Hematopoietic multipotent progenitor cell (in vitro differentiated cells): ENCODE measurements around the gene GATA2. TPM values are rescaled to one million over a fixed set of nuclear protein-coding genes. Genes with fewer than 3 reads are reported as not detected.

Experiments
- DNase-seq, 3 donors: peaks; one replicate each; pipeline ENCODE4 v3.0.0-alpha.2; 2011 to 2015; ENCODE audit warnings: low read depth in 2 of 3, low spot score in 2 of 3
- total RNA-seq: library from RNA; depleted of rRNA; stranded (reverse); fragments of >200 nt; gene quantifications from one replicate; pipeline ENCODE4 v1.2.3, GENCODE V29; 2012

Gene GATA2
- total RNA-seq, 1 donor, result 211 TPM

DNA sequence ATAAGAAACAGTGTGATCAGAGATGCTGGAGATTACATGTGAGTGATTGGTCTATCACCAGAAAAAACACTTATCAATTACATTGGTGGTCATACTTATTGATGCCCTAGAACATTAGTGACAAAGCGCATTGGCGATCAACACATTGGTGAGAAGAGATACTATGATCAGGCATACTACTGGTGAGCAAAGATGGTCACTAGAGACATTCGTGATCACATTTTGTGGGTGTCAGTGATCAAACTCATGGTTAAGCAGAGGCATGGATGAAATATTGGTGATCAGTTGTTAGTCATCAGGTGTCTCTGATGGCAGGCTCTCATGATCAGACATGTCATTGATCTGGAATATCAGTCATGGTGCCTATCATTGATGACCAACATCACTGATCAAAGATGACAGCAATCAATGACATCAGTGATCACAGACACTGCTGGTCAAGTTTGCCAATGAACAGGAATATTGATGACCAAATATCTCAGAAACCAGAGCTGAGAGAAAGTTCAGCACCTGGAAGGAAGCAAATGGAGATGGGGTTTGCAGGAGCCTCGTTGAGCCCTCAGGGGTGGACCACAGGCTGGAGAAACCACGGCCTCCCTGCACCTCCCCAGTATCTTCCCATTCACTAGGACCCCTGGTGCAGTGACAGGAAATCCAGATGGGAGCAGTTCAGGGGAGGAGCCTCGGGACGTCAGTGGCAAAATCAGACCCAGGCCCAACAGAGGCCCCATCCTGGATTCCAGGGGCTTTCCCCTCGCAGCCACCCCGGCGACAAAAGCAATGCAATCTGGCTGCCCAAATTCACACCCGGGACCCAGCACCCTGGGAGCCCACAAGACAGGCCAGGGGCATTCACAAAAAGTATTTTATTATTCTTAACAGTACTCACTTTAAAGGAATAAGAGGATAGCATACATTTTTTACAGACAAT, 14.2 kb downstream of the GATA2 start:
- DNase-seq, result no peak

DNA sequence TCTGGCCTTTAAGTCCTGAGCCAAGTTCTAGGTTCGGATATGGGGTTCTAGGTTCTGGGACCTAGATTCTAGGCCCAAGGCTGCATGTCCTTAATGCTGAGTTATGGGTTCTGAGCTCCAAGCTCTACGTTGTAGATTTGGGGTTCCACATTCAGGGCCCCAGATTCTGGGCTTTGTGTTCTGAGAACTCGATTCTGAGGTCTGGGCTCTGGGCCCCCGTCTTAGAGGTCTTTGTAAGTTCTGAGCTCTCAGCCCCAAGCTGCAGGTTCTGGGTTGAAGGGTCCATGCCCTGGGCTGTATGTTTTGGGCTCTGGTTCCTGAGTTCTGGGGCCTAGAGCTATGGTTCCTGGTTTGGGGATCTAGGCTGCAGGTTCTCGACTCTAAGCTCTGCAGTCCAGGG, 16.3 kb downstream of the GATA2 start:
- DNase-seq, result no peak

DNA sequence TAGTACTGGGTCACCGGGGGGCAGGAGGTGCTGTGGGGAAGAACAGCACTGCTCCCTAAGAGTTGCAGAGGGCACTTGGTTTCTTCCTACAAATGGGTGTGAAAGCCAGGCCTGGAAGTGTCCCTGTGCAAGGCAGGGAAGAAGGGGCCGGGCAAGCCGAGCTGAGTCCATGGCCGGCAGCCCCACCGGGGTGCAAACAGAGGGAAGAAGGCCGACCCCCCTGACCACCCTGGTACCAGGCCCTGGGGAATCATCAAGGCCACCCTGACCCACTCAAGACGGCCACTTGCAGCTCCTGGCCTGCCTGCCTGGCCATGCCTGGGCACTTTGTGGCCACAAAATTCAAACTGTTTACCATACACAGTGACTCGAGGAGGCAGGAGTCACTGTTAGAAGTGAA, 17.6 kb downstream of the GATA2 start:
- DNase-seq, result no peak

DNA sequence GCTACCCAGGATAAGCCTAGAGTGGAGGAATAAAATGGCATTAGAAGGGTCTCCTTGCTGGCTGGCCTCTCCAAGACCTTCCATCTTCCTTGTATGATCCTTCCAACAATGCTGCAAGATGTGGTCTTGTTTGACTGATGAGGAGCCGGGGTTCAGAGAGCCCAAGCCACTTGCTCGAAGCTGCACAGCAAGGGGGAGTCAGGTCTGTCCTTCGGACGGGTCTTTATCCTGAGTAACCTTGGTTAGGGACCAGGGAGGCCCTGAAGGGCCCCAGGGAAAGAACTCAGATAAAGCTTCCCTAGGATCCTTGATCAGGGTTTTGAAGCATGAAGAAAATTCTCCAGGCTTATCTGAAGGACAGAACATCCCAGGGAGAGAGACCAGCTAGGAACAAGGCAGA, 19.3 kb downstream of the GATA2 start:
- no peak for DNase-seq

DNA sequence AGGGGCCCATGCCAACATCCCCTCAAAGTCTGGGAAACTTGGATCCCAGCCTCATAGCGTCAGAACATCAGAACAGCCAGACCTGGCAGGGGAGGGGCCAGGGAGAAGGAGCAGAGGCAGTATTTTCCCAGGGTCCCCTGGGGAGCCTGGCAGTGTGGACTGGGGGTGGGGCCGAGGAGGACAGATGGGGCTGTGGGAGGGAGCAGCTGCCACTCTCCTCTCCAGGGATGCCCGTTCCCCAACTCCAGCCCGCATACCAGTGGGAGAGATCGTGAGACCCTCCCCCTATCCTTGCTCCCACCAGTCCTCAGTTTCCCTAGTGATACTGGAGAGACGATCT, 19.9 kb downstream of the GATA2 start:
- DNase-seq, result no peak

DNA sequence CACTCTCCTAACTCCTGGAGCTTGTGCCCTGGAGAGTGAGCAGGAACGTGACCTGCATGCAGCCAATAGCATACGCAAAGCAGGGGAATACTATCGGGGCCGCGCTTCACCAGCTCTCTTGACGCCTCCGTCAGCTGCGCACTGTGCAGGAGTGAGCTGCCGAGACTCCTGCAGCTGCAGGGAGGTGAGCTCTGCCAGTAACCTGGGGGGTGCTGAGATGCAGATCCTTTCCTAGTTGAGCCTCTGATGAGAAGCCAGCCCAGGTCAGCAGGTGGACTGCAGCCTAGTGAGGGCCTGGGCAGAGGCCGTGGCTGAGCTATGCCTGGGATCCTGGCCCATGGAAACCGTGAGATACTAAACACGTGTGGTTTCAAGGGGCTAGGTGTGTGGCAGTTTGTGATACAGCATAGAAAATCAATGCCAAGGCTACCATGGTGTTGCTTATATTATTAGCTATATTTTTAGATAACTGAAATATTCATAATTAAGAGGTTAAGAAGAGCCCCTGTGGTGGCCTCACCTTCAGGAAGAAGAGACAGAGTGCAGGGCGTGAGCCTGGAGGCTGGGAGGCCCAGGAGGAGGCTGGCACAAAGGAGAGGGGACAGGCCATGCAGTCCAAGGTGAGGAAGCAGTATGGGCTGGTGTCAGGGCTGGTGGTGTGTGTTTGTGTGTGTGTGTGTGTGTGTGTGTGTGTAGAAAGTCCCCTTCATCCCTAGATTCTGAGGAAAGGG, 20.4 kb downstream of the GATA2 start:
- no peak for DNase-seq

DNA sequence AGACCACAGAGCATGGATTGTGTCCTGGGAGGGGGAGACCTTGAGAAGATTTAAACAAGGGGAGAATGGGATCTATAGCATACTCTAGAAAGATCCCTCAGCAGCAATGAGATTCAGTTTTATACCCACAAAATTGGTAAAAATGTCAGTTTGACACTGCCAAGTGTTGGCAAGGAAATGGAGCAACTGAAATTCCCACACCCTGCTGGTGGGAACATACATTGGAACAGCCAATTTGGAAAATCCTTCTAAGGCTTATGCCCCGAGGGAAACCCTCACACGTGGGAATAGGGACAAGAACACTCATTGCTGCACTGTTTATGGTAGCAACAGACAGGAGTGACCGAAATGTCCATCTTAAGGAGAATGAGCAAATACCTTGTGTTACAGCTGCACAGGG, 21.3 kb downstream of the GATA2 start:
- no peak for DNase-seq

DNA sequence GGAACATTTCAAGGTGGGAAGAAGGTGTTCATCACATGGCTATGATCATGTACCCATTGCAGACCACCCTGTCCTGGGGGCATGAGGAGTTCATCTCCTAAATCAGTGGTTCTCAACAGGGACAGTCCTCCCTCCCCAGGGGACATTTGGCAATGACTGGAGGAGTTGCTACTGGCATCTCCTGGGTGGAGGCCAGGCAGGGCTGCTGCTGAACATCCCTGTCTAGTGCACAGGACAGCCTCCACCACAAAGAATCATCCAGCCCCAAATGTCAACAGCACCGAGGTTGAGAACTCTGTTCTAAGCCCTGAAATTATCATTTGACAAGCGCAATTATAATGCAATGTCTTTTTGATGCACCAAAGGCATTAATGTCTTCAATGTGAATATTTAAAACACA, 21.9 kb downstream of the GATA2 start:
- DNase-seq, result no peak

DNA sequence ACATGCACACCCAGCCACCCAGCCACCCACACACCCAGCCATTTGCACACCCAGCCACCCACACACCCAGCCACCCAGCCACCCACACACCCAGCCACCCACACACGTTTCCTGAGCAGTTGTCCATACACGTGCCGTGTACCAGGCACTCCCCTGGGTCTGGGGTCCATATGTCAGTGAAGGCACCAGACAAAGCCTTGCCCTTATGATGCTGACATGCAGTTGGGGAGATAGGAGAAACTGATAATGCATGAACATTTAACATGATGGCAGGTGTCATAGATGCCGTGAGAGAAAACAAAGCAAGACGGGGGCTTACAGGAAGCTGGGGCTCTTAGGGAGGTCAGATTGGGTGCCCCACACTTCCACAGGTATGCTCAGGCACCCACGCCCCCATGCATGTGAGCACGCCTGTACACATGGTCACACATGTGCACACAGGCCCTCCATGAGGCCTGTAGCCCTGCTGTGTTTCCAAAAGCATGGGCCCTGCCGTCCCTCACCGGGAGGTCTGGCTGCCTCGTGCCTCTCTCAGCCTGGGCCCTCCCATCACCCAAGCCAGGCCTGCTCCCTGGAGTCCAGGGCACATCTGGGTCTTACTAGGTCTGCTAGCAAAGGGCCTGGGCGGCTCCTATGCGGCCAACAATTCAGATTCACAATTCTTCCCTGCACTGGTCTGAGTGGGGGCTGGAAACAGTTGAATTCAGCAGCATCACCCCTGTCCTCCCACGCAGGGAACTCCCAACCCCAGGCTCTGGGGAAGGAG, 22.7 kb downstream of the GATA2 start:
- DNase-seq, result no peak

DNA sequence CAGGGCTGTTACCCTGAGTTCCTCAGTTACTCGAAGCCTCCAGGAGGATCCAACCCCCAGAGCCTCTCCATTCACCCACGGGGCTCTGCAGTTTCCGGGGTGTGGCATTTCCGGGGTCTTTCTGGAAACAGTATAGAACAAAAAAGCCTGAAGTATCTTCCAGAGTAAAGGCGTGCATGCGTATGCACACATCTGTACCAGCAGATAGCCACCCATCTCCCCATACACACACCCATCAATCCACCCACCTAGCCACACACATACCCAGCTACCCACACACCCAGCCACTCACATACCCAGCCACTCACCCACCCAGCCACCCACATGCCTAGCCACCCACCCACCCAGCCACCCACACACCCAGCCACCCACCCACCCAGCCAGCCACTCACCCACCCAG, 23.4 kb downstream of the GATA2 start:
- no peak for DNase-seq

DNA sequence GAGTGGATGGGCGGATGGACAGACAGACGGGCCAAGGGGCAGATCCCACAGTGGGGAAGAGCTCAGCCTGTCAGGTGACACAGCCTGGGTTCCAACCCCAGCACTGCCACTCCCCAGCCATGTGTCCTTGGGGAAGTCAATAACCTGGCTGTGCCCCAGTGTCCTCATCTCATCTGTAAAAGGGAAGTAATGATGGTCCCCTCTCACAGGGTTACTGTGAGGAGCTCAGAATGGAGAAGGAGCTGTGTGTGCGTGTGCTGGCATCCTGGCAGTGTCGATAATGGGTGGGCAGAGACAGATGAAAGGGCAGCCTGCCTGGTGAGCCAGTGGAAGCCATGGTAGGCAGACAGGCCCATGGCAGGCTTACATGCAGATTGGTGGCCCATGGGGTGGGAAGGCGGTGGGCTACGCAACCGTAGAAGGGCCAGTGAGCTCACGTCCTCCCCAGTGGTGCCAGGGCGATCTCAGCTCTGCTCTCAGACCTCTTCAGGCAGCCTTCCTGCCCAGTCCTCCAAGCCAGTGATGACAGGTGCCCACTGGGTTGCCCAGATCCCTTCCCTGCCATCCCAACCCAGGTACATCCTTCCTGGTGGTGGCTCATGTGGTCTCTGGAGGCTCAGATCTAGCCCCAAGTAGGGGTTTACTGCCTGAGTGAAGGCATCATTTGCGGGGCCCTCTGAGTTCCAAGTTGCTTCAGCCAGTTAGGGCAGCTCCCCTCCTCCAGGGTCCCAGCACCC, 24.0 kb downstream of the GATA2 start:
- DNase-seq, result no peak

DNA sequence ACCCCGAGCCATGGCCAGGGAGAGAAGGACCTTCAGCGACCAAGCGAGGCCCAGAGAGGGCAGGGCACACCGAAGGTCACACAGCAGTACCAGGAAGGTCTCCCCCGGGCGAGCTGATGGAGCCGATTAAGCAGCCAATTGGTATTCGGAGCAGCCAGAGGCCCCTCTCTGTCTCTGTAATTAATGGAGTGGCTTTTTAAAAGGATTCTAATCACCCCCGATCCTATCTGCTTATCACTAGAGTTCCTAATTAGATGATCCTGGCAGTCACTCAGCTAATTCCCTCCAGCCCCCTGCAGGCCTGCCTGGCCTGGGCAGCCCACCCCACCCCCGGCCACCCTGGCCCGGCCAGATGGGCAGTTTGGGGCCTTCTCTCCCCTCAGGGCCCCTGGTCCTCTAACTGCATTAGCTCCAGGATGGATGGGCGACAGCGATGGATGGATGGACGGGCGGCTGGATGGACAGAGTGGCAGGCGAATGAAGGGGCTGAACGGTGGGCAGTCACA, 24.7 kb downstream of the GATA2 start:
- DNase-seq, result no peak

DNA sequence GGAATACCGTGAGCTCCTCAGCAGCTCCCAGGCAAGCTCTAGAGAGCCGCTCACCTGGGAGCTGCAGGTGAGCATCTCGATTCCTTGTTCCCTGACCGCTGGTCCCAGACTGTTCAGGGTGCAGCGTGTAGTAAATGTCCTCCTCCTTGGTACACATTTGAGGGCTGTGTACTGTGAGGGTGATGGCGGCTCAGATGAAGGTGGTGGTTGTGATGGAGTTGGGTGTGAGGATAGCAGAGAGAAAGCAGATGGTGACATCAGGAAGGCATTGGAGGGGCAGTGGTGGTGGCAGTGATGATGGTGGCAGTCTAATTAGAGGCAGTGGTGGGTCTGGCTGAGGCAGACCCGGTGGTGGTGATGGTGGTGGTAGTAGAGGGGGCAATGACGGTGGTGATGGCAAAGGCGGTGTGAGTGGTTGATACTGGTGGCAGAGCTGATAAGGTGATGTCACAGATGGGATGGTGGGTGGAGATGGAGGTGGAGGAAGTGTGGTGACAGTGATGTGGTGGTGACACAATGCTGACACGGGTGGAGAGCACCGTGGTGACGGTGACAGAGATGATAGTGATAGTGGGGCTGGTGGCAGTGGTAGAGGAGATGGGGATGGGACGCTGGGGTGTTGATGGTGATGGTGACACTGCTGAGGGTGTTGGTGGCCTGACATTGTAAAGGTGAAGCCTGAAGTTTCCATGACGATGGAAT, 26.0 kb downstream of the GATA2 start, which contains the start of gene DNAJB8:
Gene DNAJB8 (minus strand): TSS at position 51 of the 702 bp plus-strand sequence. CDS start 3,645 bp downstream, outside the sequence.
- no peak for DNase-seq

DNA sequence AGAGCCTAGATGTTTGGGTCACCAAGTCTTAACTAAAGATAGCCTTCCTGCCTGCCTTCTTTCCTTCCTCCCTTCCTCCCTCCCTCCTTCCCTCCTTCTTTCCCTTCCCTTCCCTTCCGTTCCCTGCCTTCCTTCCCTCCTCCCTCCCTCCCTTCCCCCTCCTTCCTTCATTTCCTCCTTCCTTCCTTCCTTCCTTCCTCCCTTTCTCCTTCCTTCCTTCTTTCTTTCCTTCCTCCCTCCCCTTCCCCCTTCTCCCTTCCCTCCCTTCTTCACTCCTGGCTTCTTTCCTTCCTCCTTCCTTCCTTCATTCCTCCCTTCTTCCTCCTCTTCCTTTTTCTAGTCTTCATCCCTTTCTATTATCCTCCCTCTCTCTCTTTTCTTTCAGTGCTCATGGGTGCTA, 28.3 kb downstream of the GATA2 start:
- DNase-seq, result no peak

DNA sequence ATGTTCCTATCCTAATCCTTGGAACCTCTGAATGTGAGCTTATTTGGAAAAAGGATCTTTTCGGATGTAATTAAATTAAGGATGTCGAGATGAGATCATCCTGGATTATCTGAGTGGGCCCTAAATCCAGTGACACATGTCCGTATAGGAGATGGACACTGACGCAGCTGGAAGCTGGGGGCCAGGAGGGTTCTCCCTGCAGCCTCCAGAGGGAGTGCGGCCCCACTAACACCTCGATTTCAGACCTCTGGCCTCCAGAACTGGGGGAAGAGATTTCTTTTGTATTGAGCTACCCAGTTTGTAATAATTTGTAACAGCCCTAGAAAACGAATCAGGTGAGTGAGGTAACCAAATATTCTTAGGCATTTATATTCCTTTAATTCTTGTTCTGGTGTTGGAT, 28.8 kb downstream of the GATA2 start:
- DNase-seq, result peak in 1 of 3 donors; percentile 42

DNA sequence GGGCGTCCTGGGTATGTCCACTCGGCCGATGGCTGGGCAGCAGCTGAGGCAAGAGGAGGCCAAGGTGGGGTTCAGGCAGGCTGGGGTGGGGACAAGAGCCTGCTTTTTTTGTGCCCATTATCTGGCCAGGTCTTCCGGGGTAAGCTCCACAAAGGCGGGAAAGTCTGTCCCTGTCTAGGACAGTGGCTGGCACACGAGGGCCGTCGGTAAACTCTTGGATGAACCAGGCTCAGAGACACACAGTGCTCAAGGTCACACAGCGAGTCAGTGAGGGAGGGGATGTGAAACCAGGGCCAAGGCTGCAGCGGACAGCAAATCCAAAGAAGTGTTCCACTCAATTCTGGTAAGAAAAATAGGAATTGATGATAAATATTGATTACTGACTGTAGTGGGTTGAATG, 29.2 kb downstream of the GATA2 start:
- DNase-seq, result no peak

DNA sequence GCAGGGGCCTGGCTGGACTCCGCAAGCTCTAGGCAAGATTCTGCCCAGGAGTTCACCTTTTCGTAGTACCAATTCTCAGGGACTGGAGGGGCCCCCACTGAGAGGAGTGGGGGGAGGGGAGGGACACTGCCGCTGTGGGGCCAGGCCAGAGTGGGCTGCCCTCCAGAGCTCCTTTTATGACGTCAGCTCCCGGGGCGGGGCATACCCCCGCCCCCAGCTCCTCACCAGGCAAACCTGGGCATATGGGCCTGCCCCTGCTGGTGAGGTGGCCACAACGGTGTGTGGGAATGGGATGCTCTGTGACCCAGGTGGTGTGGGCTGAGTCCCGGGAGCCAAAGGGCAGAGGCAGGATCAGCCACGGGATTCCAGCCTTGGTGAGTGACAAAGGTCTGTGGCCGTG, 29.6 kb downstream of the GATA2 start:
- DNase-seq, result no peak

DNA sequence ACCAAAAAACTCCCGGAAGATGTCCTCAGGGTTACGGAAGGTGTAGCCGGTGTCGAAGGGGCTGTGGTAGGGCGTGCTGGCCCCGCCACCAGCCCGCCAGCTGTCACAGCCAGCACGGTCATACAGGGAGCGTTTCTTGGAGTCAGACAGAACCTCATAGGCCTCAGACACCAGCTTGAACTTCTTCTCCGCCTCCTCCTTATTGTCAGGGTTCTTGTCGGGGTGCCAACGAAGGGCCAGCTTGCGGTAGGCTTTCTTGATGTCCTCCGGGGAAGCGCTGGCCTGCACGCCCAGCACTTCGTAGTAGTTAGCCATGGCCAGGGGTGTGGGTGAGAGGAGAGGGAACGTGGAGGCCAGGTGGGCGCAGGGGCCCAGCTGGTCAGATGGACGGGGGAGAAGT, 30.1 kb downstream of the GATA2 start:
- DNase-seq, result no peak

DNA sequence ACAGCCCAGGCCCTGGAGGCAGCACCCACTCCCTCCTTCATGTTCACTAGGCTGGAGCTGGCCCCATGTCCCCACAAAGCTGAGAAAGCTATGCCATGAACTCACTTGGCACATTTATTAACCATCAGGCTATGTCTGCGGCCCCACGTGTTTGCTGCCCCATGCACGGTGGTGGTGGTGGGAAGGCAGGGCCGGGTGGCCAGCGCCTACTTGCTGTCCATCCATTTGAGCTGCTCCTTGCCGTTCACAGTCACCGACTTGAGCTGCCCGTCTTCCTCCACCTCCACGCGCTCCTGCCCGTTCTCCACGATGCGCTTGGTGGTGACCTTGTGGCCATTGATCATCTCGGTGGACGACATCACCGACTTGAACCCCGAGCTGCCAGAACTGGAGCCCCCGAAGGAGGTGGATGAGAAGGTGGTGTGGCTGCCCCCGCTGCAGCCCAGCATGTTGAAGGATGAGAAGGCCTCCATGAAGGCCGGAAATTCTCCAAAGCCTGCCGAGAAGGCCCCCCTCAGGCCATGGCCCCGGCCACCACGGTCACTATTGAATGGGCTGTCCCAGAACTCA, 30.6 kb downstream of the GATA2 start:
- DNase-seq, result no peak
